H1 (cell line): ENCODE results near the gene VIPR2. TPM values are rescaled to one million over a fixed set of nuclear protein-coding genes. Genes with fewer than 3 reads are reported as not detected.
"Not testable (repeated sequence)": the region's sequence is repeated elsewhere in the genome, so short reads cannot be mapped to it uniquely, and the experiment has no call there.

Experiments
- CTCF ChIA-PET: fragments of 300-600 bp; sonication (Branson Sonifier 250); formaldehyde crosslinking; loops from one replicate; lab custom pipeline; 2021; ENCODE audit not compliant: partially characterized antibody; lab: Charles Lee
- POLR2A ChIA-PET: fragments of 300-600 bp; sonication (Branson Sonifier 250); formaldehyde crosslinking; loops from one replicate; lab custom pipeline; 2021; ENCODE audit warnings: inconsistent platforms; ENCODE audit not compliant: partially characterized antibody; lab: Charles Lee
- DNase-seq, 2 experiments: peaks; one replicate each; pipeline versions ENCODE4 v3.0.0 to v3.0.0-alpha.2; 2010 to 2022; ENCODE audit warnings: low spot score in 2 of 2, low read depth in 1 of 2, mixed read lengths in 1 of 2
- FAIRE-seq: peaks from 2 replicates; lab custom pipeline; 2011; peaks lifted over from hg19 to GRCh38; lab: Jason Lieb, UNC
- H2AFZ ChIP-seq: 2 replicates; pipeline ENCODE4 v1.8.1; 2012; ENCODE audit warnings: low read length, inconsistent platforms
- H2AK5ac ChIP-seq: 2 replicates; pipeline ENCODE4 v1.6.1; 2013; ENCODE audit warnings: low read depth, low read length
- H2BK120ac ChIP-seq: replicated peaks from 2 replicates; pipeline ENCODE3; 2013; ENCODE audit warnings: low read depth, low read length, inconsistent platforms
- H2BK12ac ChIP-seq: 2 replicates; pipeline ENCODE4 v1.6.1; 2013; ENCODE audit warnings: low read depth, low read length
- H2BK15ac ChIP-seq: 2 replicates; pipeline ENCODE4 v1.6.1; 2013; ENCODE audit warnings: low read length
- H2BK20ac ChIP-seq: 2 replicates; pipeline ENCODE4 v1.6.1; 2013; ENCODE audit warnings: low read length
- H2BK5ac ChIP-seq: 2 replicates; pipeline ENCODE4 v1.6.1; 2013; ENCODE audit warnings: low read depth, low read length
- H3K14ac ChIP-seq: 2 replicates; pipeline ENCODE4 v1.6.1; 2013; ENCODE audit warnings: inconsistent platforms; ENCODE audit not compliant: insufficient read length
- H3K18ac ChIP-seq: 2 replicates; pipeline ENCODE4 v1.6.1; 2013; ENCODE audit warnings: low read length; ENCODE audit errors: extremely low read depth
- H3K23ac ChIP-seq: 2 replicates; pipeline ENCODE4 v1.6.1; 2013; ENCODE audit warnings: inconsistent platforms; ENCODE audit not compliant: insufficient read length
- H3K23me2 ChIP-seq: 2 replicates; pipeline ENCODE4 v1.6.1; 2013; ENCODE audit warnings: low read depth, low read length
- H3K27ac ChIP-seq: 2 replicates; pipeline ENCODE4 v1.6.1; 2011; ENCODE audit warnings: low read depth, low read length, inconsistent platforms
- H3K27me3 ChIP-seq, 4 experiments: replicated peaks in 1 of 4; 1 replicate in 1 of 4; 2 replicates in 3 of 4; pipeline versions ENCODE4 v1.6.1 to v1.8.1; 2011 to 2013; ENCODE audit warnings: low read length in 3 of 4, mild to moderate bottlenecking in 3 of 4, inconsistent platforms in 2 of 4, mixed read lengths in 2 of 4, moderate library complexity in 1 of 4; ENCODE audit not compliant: control insufficient read depth in 3 of 4, insufficient read depth in 3 of 4; ENCODE audit errors: extremely low read depth in 1 of 4
- H3K36me3 ChIP-seq, 4 experiments: 2 replicates each; pipeline versions ENCODE4 v1.6.1 to v1.8.1; 2011 to 2013; ENCODE audit warnings: mild to moderate bottlenecking in 4 of 4, low read length in 3 of 4, moderate library complexity in 2 of 4, control low read depth in 1 of 4, inconsistent platforms in 1 of 4; ENCODE audit not compliant: insufficient read depth in 4 of 4, control insufficient read depth in 2 of 4
- H3K4ac ChIP-seq: replicated peaks from 2 replicates; pipeline ENCODE3; 2013; ENCODE audit warnings: low read length, low read depth, mixed read lengths, inconsistent platforms; ENCODE audit not compliant: insufficient read length
- H3K4me1 ChIP-seq, 4 experiments: replicated peaks in 1 of 4; 1 replicate in 1 of 4; 2 replicates in 3 of 4; pipeline versions ENCODE4 v1.6.1 to v1.8.1; 2011 to 2013; ENCODE audit warnings: low read length in 3 of 4, inconsistent platforms in 2 of 4, mixed read lengths in 1 of 4; ENCODE audit not compliant: insufficient read depth in 4 of 4, control insufficient read depth in 3 of 4
- H3K4me2 ChIP-seq, 2 experiments: 2 replicates each; pipeline versions ENCODE4 v1.6.1 to v1.8.1; 2011 to 2013; ENCODE audit warnings: low read depth in 2 of 2, low read length in 2 of 2, control low read depth in 1 of 2, inconsistent platforms in 1 of 2, mild to moderate bottlenecking in 1 of 2; ENCODE audit not compliant: insufficient read depth in 1 of 2
- H3K4me3 ChIP-seq, 4 experiments: fragments of 200-600, 300-600 bp in 1 of 4; sonication (generic), shearing (Covaris generic), sonication (Bioruptor Twin) in 1 of 4; 2 replicates each; pipeline versions ENCODE4 v1.5.1 to v1.8.1; 2011 to 2016; ENCODE audit warnings: low read length in 4 of 4, low read depth in 3 of 4, control low read depth in 2 of 4, inconsistent platforms in 2 of 4, mild to moderate bottlenecking in 2 of 4, mixed read lengths in 1 of 4, moderate library complexity in 1 of 4; ENCODE audit not compliant: insufficient read depth in 2 of 4; ENCODE audit errors: extremely low read depth in 1 of 4
- H3K56ac ChIP-seq: replicated peaks from 2 replicates; pipeline ENCODE3; 2013; ENCODE audit warnings: low read depth, mild to moderate bottlenecking, mixed read lengths, low read length, inconsistent platforms; ENCODE audit not compliant: insufficient read length
- H3K79me1 ChIP-seq: 2 replicates; pipeline ENCODE4 v1.6.1; 2013; ENCODE audit warnings: low read depth, low read length, control low read depth
- H3K79me2 ChIP-seq, 2 experiments: 2 replicates each; pipeline versions ENCODE4 v1.6.1 to v1.8.1; 2012 to 2013; ENCODE audit warnings: low read length in 2 of 2, mild to moderate bottlenecking in 2 of 2, inconsistent platforms in 1 of 2; ENCODE audit not compliant: insufficient read depth in 2 of 2, control insufficient read depth in 1 of 2
- H3K9ac ChIP-seq, 4 experiments: replicated peaks in 1 of 4; 1 replicate in 1 of 4; 2 replicates in 3 of 4; pipeline versions ENCODE4 v1.6.1 to v1.8.1; 2011 to 2013; ENCODE audit warnings: low read depth in 3 of 4, low read length in 3 of 4, control low read depth in 2 of 4, mild to moderate bottlenecking in 2 of 4, moderate library complexity in 2 of 4, inconsistent platforms in 1 of 4; ENCODE audit errors: extremely low read depth in 1 of 4
- H3K9me3 ChIP-seq, 2 experiments: 2 replicates each; pipeline versions ENCODE4 v1.6.1 to v1.8.1; 2012 to 2013; ENCODE audit warnings: mild to moderate bottlenecking in 2 of 2, moderate library complexity in 2 of 2, control low read depth in 1 of 2, inconsistent platforms in 1 of 2, low read depth in 1 of 2, low read length in 1 of 2, mixed read lengths in 1 of 2; ENCODE audit not compliant: insufficient read depth in 2 of 2
- H4K20me1 ChIP-seq, 2 experiments: replicated peaks in 1 of 2; 2 replicates each; pipeline versions ENCODE3 to v1.8.1; 2011 to 2013; ENCODE audit warnings: inconsistent platforms in 2 of 2, low read length in 2 of 2, mild to moderate bottlenecking in 1 of 2; ENCODE audit not compliant: insufficient read depth in 2 of 2, control insufficient read depth in 1 of 2
- H4K5ac ChIP-seq: 2 replicates; pipeline ENCODE4 v1.6.1; 2013; ENCODE audit warnings: low read length, low read depth, mixed read lengths, inconsistent platforms; ENCODE audit not compliant: insufficient read length
- H4K8ac ChIP-seq: 2 replicates; pipeline ENCODE4 v1.8.0; 2013; ENCODE audit warnings: mild to moderate bottlenecking, moderate library complexity, low read length, inconsistent platforms; ENCODE audit not compliant: insufficient read depth; ENCODE audit errors: extremely low read depth
- H4K91ac ChIP-seq: replicated peaks from 2 replicates; pipeline ENCODE3; 2013; ENCODE audit warnings: low read length, mixed read lengths, inconsistent platforms; ENCODE audit not compliant: insufficient read length
- WGBS, 2 experiments: shearing (Covaris generic) in 1 of 2; methylation state at CpG; one replicate each; pipeline versions ENCODE4 v1.1.6 to v1.1.7; 2013 to 2015; ENCODE audit warnings: low lambda C conversion rate in 2 of 2, mixed read lengths in 2 of 2, inconsistent platforms in 1 of 2, low coverage in 1 of 2, missing lambda C conversion rate in 1 of 2; ENCODE audit not compliant: insufficient replicate concordance in 2 of 2, insufficient coverage in 1 of 2, insufficient read length in 1 of 2; ENCODE audit errors: extremely low coverage in 1 of 2, missing lambda C conversion rate in 1 of 2; 5-methylcytosine and 5-hydroxymethylcytosine counted together
- polyA plus RNA-seq, 7 experiments: library from polyadenylated mRNA; depleted of rRNA in 3 of 7; stranded (reverse) in 5 of 7; unstranded in 2 of 7; fragments of >200 nt in 5 of 7; fragments of 200-250 nt in 2 of 7; gene quantifications; 1 replicate in 5 of 7; 2 replicates in 1 of 7; 4 replicates in 1 of 7; pipeline versions ENCODE4 v1.2.1 to v1.2.3, GENCODE V29; 2011 to 2013; ENCODE audit warnings: missing spikeins in 2 of 7, mixed read lengths in 2 of 7
- total RNA-seq: library from RNA; stranded (reverse); fragmentation: NEBNext Ultra II Directional; extraction: Animal tissue kit (Norgen Biotek cat#: 25700); gene quantifications from 2 replicates; pipeline ENCODE4 v1.2.1, GENCODE V29; 2021

Gene VIPR2
- total and polyA plus RNA-seq, 2 of the 8 experiments (the other 6 are each of a cell fraction or from before 2014, with no cell fraction given): 2.4 to 6.3 TPM

GRCh38 chr7:158984007-158984406, 160.7 kb downstream of the VIPR2 start:
- H4K91ac ChIP-seq, H2BK12ac ChIP-seq, H3K23ac ChIP-seq, H2AFZ ChIP-seq, H4K5ac ChIP-seq, H3K9ac ChIP-seq, DNase-seq, H3K4me2 ChIP-seq, H3K18ac ChIP-seq, POLR2A ChIA-PET, H2AK5ac ChIP-seq, H3K27me3 ChIP-seq, FAIRE-seq, H4K8ac ChIP-seq, H3K4me3 ChIP-seq, H4K20me1 ChIP-seq, CTCF ChIA-PET, H3K27ac ChIP-seq, H2BK120ac ChIP-seq, H3K36me3 ChIP-seq, H3K14ac ChIP-seq, H3K23me2 ChIP-seq, H2BK20ac ChIP-seq, H3K79me2 ChIP-seq, H3K4me1 ChIP-seq, H3K56ac ChIP-seq, H3K4ac ChIP-seq, H2BK5ac ChIP-seq, H2BK15ac ChIP-seq, H3K79me1 ChIP-seq: not testable (repeated sequence)
- peaks cover 55 to 67% of the 10 kb centered on the region in 2 experiments for H3K9me3 ChIP-seq
- WGBS, 2 experiments: 71% methylated on average over 2 of the region's 2 CpGs; no CpG with 5 or more reads in 1 of the 2 experiments

DNA sequence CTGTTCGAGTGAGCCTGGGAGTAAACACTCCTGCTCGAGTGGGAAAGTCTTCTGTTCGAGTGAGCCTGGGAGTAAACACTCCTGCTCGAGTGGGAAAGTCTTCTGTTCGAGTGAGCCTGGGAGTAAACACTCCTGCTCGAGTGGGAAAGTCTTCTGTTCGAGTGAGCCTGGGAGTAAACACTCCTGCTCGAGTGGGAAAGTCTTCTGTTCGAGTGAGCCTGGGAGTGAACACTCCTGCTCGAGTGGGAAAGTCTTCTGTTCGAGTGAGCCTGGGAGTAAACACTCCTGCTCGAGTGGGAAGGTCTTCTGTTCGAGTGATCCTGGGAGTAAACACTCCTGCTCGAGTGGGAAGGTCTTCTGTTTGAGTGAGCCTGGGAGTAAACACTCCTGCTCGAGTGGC, 162.6 kb downstream of the VIPR2 start:
- H4K91ac ChIP-seq, H3K56ac ChIP-seq, FAIRE-seq, H3K14ac ChIP-seq, H3K79me2 ChIP-seq, H3K27me3 ChIP-seq, H3K23me2 ChIP-seq, H3K36me3 ChIP-seq, H2AFZ ChIP-seq, H4K8ac ChIP-seq, H2BK20ac ChIP-seq, H3K4ac ChIP-seq, H4K20me1 ChIP-seq, H3K23ac ChIP-seq, POLR2A ChIA-PET, H3K4me2 ChIP-seq, H3K18ac ChIP-seq, H2BK15ac ChIP-seq, H2BK120ac ChIP-seq, H2AK5ac ChIP-seq, H3K4me3 ChIP-seq, H2BK12ac ChIP-seq, H3K79me1 ChIP-seq, H2BK5ac ChIP-seq, CTCF ChIA-PET, H3K27ac ChIP-seq, H4K5ac ChIP-seq, H3K9ac ChIP-seq, DNase-seq, H3K4me1 ChIP-seq: not testable (repeated sequence)
- peaks cover 53% of the 10 kb centered on the region in 2 experiments for H3K9me3 ChIP-seq
- 96% methylated on average over 6 of the region's 15 CpGs; no CpG with 5 or more reads in 1 of the 2 experiments for WGBS, 2 experiments
